ENCODE data around the gene MRPL17. TPM values are rescaled to one million over a fixed set of nuclear protein-coding genes. Genes with fewer than 3 reads are reported as not detected.
"Not testable (repeated sequence)": the region's sequence is repeated elsewhere in the genome, so short reads cannot be mapped to it uniquely, and the experiment has no call there.

Gene MRPL17
- total RNA-seq, 2 donors from 2014 or later, result 18.3 to 44.6 TPM

- no peak for TF ChIP-seq POLR2AphosphoS5 (IDR thresholded peaks at IDR 0.05)
- no peak for TF ChIP-seq POLR2A (IDR thresholded peaks at IDR 0.05)
- TF ChIP-seq CTCF (IDR thresholded peaks at IDR 0.05), result no peak
- H3K9me3 ChIP-seq, result no peaks in the 10 kb centered on the region
- H3K4me1 ChIP-seq (replicated peaks), result no peaks in the 10 kb centered on the region
- no peak overlapping the region for H3K27ac ChIP-seq
- no peaks in the 10 kb centered on the region for H3K27me3 ChIP-seq (replicated peaks; ENCODE audit: insufficient read depth)
- H3K36me3 ChIP-seq, result no peaks in the 10 kb centered on the region
- no peak for DNase-seq (ENCODE audit: low spot score)
- 93% methylated on average over 1 of the region's 1 CpG for WGBS
- no peak overlapping the region for H3K4me3 ChIP-seq
- intact Hi-C loops (cut with DNase I), result no loop called here
Observed at GRCh38 chr11:6693342-6694228, 10.4 kb upstream of the MRPL17 start.

- no peaks in the 10 kb centered on the region for H3K4me1 ChIP-seq (replicated peaks)
- intact Hi-C loops (cut with DNase I), result no loop called here
- no peaks in the 10 kb centered on the region for H3K36me3 ChIP-seq
- H3K9me3 ChIP-seq, result no peaks in the 10 kb centered on the region
- no peak overlapping the region for H3K4me3 ChIP-seq
- H3K27me3 ChIP-seq (replicated peaks; ENCODE audit: insufficient read depth), result no peaks in the 10 kb centered on the region
- DNase-seq (ENCODE audit: low spot score), result no peak
- TF ChIP-seq CTCF (IDR thresholded peaks at IDR 0.05) (no peak), POLR2AphosphoS5 (IDR thresholded peaks at IDR 0.05) (no peak)
- H3K27ac ChIP-seq, result no peak overlapping the region
Observed at GRCh38 chr11:6692128-6692527, 9.0 kb upstream of the MRPL17 start.

GRCh38 chr11:6690431-6691132 lies 7.4 kb upstream of the MRPL17 start:
- H3K27ac ChIP-seq; H3K36me3 ChIP-seq; DNase-seq (ENCODE audit: low spot score); H3K9me3 ChIP-seq; H3K4me3 ChIP-seq; H3K4me1 ChIP-seq (replicated peaks); H3K27me3 ChIP-seq (replicated peaks; ENCODE audit: insufficient read depth); intact Hi-C loops (cut with DNase I): not testable (repeated sequence)
- WGBS, result 71% methylated on average over 9 of the region's 11 CpGs

GRCh38 chr11:6687876-6688275 lies 4.7 kb upstream of the MRPL17 start:
- Histone ChIP-seq H3K4me1 (replicated peaks) (no peaks in the 10 kb centered on the region), H3K4me3 (no peak overlapping the region), H3K27ac (no peak overlapping the region), H3K9me3 (no peaks in the 10 kb centered on the region), H3K27me3 (replicated peaks; ENCODE audit: insufficient read depth) (no peaks in the 10 kb centered on the region), H3K36me3 (no peaks in the 10 kb centered on the region)
- TF ChIP-seq POLR2AphosphoS5 (IDR thresholded peaks at IDR 0.05), result no peak
- TF ChIP-seq POLR2A (IDR thresholded peaks at IDR 0.05), result no peak
- TF ChIP-seq CTCF (IDR thresholded peaks at IDR 0.05), result no peak
- WGBS, result 53% methylated on average over 4 of the region's 4 CpGs
- no peak for DNase-seq (ENCODE audit: low spot score)
- intact Hi-C loops (cut with DNase I), result no loop called here

GRCh38 chr11:6686006-6686405 lies 2.9 kb upstream of the MRPL17 start:
- TF ChIP-seq POLR2A (IDR thresholded peaks at IDR 0.05) (no peak), POLR2AphosphoS5 (IDR thresholded peaks at IDR 0.05) (no peak), CTCF (IDR thresholded peaks at IDR 0.05) (no peak)
- H3K36me3 ChIP-seq, result no peaks in the 10 kb centered on the region
- no peak for DNase-seq (ENCODE audit: low spot score)
- intact Hi-C loops (cut with DNase I), result no loop called here
- no peaks in the 10 kb centered on the region for H3K9me3 ChIP-seq
- no peak overlapping the region for H3K27ac ChIP-seq
- H3K4me3 ChIP-seq, result no peak overlapping the region
- no peaks in the 10 kb centered on the region for H3K27me3 ChIP-seq (replicated peaks; ENCODE audit: insufficient read depth)
- H3K4me1 ChIP-seq (replicated peaks), result peaks cover 6% of the 10 kb centered on the region

- not testable (repeated sequence) for H3K27me3 ChIP-seq (replicated peaks; ENCODE audit: insufficient read depth); H3K9me3 ChIP-seq; H3K4me1 ChIP-seq (replicated peaks); H3K36me3 ChIP-seq; DNase-seq (ENCODE audit: low spot score)
- Histone ChIP-seq H3K4me3 (peak overlapping the region in 1 of 2 donors; percentile 85), H3K27ac (peak overlapping the region in 1 of 2 donors; percentile 90)
- intact Hi-C loops (cut with DNase I), result loop anchor here (5.0 kb wide), 3 partner anchors 72 to 202 kb away; partner anchors contain the start of genes ARFIP2, TAF10 and TIMM10B
- 91% methylated on average over 14 of the region's 14 CpGs for WGBS
Observed at GRCh38 chr11:6684068-6684467, 928 bp upstream of the MRPL17 start.

All from prostate gland (tissue), 2 donors.